Activated T-helper 1 cell treated with Interleukin-2 at 50 U/mL for 16 hours (primary cell): ENCODE measurements around the gene NFE2L2.
"Not testable (repeated sequence)": the region's sequence is repeated elsewhere in the genome, so short reads cannot be mapped to it uniquely, and the experiment has no call there.

Experiments used
- DNase-seq: peaks from one replicate; pipeline ENCODE4 v3.0.0-alpha.2; 2020; ENCODE audit warnings: low read depth

The NFE2L2 gene

DNA sequence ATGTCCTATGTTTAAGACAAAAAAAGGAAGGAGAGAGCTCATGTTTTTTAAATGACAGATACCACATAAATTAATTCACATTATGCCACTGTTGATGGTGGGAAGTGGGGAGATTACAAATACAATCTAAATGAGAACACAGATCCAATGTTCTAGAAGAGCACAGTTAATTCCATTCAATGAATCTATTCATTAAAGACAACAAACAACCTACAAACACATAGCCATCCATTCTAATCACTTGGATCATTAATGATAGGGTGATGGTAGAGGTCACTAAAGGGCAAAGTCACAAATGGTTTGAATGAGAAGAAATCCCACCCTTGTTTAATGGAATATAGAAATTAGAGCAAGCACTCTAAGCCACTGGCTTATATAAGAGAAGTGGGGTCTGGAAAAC is 30.3 kb downstream of the NFE2L2 start:
- DNase-seq: no peak

- DNase-seq: no peak
Measured at GRCh38 chr2:177232098-177232704, 32.3 kb downstream of the NFE2L2 start.

DNA sequence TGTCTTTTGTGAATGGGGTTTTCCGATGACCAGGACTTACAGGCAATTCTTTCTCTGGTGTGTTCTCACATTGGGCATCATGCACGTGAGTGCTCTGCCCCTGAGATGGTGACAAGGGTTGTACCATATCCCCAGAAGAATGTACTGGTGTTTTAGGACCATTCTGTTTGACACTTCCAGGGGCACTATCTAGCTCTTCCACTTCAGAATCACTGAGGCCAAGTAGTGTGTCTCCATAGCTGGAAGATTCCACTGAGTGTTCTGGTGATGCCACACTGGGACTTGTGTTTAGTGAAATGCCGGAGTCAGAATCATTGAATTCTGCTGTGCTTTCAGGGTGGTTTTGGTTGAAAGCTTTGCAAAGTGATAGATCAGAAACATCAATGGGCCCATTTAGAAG is 33.3 kb downstream of the NFE2L2 start:
- DNase-seq: no peak

- no peak for DNase-seq
Measured at GRCh38 chr2:177229442-177230242, 34.9 kb downstream of the NFE2L2 start.

- no peak for DNase-seq
Measured at GRCh38 chr2:177225965-177226360, 38.6 kb downstream of the NFE2L2 start.

DNA sequence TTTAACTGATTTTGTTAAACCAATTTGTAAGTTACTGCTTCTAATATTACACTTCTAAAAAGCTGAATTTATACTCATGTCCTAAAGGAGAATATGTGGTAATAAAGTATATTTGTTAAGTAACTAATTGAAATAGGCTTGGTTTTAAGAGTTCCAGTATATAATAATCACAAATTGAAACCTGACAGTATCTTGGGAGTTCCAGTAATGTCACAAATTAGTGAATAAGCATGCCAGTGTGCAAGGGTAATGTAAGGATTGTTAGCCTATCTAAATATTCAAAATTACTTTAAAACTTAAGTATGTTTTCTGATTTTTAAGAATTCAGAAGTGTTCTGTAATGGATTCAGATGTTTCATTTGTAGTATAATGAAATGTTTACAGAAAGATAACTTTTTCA is 41.1 kb downstream of the NFE2L2 start:
- not testable (repeated sequence) for DNase-seq

DNA sequence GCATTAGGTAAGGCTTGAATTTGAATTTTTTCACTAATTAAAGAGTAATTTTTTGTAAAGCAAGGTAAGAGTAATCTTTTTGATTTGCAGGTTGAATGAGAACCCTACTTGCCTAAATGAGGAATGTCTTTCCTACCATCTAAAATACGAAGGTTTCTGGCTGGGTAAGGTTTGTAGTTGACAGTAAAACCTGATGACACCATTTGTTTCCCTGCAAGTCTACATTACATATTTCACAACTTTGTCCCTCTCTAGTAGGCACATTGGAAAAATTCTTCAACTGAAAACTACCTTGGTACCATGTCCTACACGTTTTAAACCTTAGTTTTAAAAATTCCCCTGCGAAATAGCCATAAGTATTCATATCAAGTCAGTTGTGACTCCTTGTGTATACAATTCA is 42.6 kb downstream of the NFE2L2 start:
- no peak for DNase-seq

- DNase-seq: no peak
Measured at GRCh38 chr2:177221534-177221933, 43.0 kb downstream of the NFE2L2 start.

GRCh38 chr2:177219787-177220186 is 44.7 kb downstream of the NFE2L2 start:
- not testable (repeated sequence) for DNase-seq

DNA sequence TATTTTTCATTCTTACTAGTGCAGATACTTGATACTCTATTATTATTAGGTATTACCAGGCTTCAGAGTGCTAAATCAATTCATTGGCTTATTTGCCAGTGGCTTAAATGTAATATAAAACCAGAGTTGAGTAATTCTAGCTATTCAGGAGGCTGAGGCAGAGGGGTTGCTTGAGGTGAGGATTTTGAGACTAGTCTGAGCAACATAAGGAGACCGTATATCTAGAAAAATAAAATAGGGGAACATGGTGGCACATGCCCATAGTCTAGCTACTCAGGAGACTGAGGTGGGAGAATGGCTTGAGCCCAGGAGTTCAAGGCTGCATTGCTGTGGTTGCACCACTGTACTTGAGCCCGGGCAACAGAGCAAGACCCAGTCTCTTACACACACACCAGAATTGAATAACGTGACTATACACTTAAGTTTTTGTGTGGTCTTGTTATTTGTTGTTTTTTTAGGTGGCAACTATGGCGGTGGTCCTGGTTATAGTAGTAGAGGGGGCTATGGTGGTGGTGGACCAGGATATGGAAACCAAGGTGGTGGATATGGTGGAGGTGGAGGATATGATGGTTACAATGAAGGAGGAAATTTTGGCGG is 47.2 kb downstream of the NFE2L2 start:
- DNase-seq: no peak

GRCh38 chr2:177212891-177213856 is 51.4 kb downstream of the NFE2L2 start:
- peak; percentile 83 for DNase-seq

- DNase-seq: peak; percentile 100
Measured at GRCh38 chr2:177212106-177212890, 52.2 kb downstream of the NFE2L2 start, which contains the start of gene HNRNPA3. HNRNPA3 (plus strand) TSS chr2:177212794; CDS start chr2:177212800, 6 bp downstream.

- no peak for DNase-seq
Measured at GRCh38 chr2:177211576-177212105, 52.9 kb downstream of the NFE2L2 start.

DNA sequence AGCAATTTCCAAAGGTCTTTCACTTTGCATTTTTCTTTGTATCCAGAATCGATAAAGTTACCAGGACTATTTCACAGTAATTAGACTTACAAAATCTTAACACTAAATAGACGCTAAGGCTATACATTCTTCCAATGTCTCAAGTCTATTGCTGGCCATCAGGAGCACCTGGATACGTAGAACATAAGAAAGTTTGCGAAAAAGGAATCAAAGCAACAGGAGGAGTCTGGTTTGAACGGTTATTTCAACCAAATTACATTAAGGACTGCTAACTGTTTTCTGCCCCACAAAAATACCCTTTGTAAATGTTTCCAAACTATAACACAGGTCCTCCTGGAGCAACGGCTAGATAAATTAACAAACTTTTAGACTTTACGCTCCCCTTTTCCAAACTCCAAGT is 53.4 kb downstream of the NFE2L2 start:
- no peak for DNase-seq

- DNase-seq: no peak
Measured at GRCh38 chr2:177207101-177207500, 57.4 kb downstream of the NFE2L2 start.

GRCh38 chr2:177204417-177204816 is 60.1 kb downstream of the NFE2L2 start:
- no peak for DNase-seq

DNA sequence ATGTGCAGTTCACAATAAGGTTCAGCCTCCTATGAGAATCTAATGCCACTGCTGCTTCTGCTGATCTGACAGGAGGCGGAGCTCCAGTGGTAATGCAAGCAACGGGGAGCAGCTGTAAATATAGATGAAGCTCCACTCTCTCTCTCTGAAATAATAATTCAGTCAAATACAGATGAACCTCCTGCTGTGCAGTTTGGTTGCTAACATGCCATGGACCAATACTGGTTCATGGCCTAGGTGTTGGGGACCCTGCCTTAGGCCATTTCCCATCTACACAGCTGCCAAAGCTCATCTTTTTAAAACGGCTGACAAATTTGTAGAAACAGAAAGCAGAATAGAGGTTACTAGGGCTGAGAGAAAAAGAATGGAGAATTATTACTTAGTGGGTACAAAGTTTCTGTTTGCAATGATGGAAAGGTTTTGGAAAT is 62.6 kb downstream of the NFE2L2 start:
- DNase-seq: no peak

DNA sequence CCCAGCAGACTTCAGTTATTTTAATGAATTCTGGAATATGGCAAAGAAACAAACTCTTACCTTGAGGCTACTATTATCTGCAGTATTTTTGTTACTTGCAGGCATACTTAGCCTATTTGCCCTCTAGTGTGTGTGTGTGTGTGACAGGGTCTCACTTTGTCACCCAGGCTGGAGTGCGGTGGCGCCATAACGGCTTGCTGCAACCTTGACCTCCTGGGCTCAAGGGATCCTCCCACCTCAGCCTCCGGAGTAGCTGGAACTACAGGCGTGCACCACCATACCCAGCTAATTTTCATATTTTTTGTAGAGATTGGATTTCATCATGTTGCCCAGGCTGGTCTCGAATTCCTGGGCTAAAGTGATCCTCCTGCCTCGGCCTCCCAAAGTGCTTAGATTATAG is 64.1 kb downstream of the NFE2L2 start:
- not testable (repeated sequence) for DNase-seq

DNA sequence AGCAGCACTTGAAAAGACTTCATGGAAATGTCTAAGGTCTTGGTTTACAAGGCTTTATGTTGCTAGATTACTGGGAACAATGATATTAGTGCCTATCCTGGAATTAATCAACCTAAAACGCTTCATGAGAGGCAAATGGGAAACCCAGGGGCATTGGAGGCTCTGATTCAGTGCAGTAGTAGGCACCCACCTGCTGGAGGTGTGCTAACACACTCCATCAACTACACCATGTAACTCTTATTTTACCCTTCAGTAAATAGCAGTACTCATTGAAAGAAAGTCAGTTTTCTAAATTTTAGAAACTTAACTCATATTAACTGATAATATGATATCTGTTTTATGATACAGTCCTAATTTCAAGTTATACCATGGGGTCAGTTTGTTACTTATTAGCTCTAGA is 69.3 kb downstream of the NFE2L2 start:
- DNase-seq: no peak

- no peak for DNase-seq
Measured at GRCh38 chr2:177193240-177193639, 71.3 kb downstream of the NFE2L2 start.

GRCh38 chr2:177192788-177193187 is 71.7 kb downstream of the NFE2L2 start:
- no peak for DNase-seq
